ENCODE data around the gene CMIP.

Gene CMIP

DNA sequence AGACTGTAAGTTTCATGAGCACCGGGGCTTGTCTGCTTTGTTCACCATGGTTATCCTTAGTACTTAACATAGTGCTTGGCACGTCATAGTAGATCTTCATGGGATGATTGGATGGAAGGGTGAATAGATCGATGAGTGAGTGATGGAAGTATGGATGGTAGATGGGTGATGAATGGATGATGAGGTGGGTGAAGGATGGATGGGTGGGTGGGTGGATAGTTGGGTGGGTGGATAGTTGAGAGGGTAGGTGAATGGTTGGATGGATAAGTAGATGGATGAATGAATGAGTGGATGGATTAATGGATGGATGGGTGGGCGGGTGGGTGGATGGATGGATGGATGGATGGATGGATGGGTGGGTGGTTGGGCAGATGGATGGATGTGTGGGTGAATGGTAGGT is 201.3 kb downstream of the CMIP start:
- H3K4me3 ChIP-seq: no peak overlapping the region
- H3K27ac ChIP-seq: no peak overlapping the region
- no peak for DNase-seq
- no peaks in the 10 kb centered on the region for H3K9me3 ChIP-seq
- intact Hi-C loops (cut with DNase I; ENCODE audit: low total_unique reads): no loop called here
- peaks cover 0 to 11% (median 3%) of the 10 kb centered on the region in 4 donors for H3K4me1 ChIP-seq
- no peaks in the 10 kb centered on the region for H3K27me3 ChIP-seq
- TF ChIP-seq, protein P1, sequence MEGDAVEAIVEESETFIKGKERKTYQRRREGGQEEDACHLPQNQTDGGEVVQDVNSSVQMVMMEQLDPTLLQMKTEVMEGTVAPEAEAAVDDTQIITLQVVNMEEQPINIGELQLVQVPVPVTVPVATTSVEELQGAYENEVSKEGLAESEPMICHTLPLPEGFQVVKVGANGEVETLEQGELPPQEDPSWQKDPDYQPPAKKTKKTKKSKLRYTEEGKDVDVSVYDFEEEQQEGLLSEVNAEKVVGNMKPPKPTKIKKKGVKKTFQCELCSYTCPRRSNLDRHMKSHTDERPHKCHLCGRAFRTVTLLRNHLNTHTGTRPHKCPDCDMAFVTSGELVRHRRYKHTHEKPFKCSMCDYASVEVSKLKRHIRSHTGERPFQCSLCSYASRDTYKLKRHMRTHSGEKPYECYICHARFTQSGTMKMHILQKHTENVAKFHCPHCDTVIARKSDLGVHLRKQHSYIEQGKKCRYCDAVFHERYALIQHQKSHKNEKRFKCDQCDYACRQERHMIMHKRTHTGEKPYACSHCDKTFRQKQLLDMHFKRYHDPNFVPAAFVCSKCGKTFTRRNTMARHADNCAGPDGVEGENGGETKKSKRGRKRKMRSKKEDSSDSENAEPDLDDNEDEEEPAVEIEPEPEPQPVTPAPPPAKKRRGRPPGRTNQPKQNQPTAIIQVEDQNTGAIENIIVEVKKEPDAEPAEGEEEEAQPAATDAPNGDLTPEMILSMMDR (IDR thresholded peaks at IDR 0.05): no peak
- no peaks in the 10 kb centered on the region for H3K36me3 ChIP-seq

GRCh38 chr16:81646561-81646960 is 202.0 kb downstream of the CMIP start:
- intact Hi-C loops (cut with DNase I; ENCODE audit: low total_unique reads): no loop called here
- Histone ChIP-seq H3K36me3 (no peaks in the 10 kb centered on the region), H3K9me3 (no peaks in the 10 kb centered on the region), H3K4me3 (no peak overlapping the region), H3K4me1 (peaks cover 0 to 17% (median 9%) of the 10 kb centered on the region in 4 donors), H3K27ac (no peak overlapping the region), H3K27me3 (no peaks in the 10 kb centered on the region)
- TF ChIP-seq, protein P1 (IDR thresholded peaks at IDR 0.05): no peak
- DNase-seq: no peak

DNA sequence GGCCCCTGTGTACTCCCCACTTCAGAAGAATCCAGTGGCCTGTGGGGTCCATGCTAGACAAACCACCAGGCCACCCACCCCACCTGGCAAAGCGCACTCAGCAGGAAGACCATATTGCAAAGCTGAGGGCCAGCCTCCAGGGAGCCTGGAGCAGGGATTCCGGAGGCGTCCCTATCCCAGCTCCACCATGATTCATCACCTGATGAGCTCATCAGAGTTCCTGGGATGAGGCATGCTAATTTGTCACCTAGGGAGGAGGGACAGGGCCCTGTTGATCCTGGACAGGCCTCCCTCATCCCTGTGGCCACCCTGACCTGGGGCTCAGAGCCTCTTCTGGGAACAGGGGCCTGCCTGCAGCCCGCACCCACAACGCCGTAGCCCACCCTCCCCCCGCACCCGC is 202.9 kb downstream of the CMIP start:
- DNase-seq: no peak
- H3K4me3 ChIP-seq: no peak overlapping the region
- TF ChIP-seq, protein P1 (IDR thresholded peaks at IDR 0.05): no peak
- no peaks in the 10 kb centered on the region for H3K27me3 ChIP-seq
- peaks cover 0 to 3% (median 3%) of the 10 kb centered on the region in 3 donors for H3K36me3 ChIP-seq
- H3K4me1 ChIP-seq: peaks cover 0 to 20% (median 10%) of the 10 kb centered on the region in 4 donors
- intact Hi-C loops (cut with DNase I; ENCODE audit: low total_unique reads): no loop called here
- H3K27ac ChIP-seq: no peak overlapping the region
- H3K9me3 ChIP-seq: no peaks in the 10 kb centered on the region

- intact Hi-C loops (cut with DNase I; ENCODE audit: low total_unique reads): no loop called here
- no peak for DNase-seq
- Histone ChIP-seq H3K4me3 (no peak overlapping the region), H3K27me3 (no peaks in the 10 kb centered on the region), H3K4me1 (peaks cover 0 to 23% (median 10%) of the 10 kb centered on the region in 4 donors), H3K36me3 (peaks cover 0 to 20% (median 12%) of the 10 kb centered on the region in 3 donors), H3K27ac (no peak overlapping the region), H3K9me3 (no peaks in the 10 kb centered on the region)
- TF ChIP-seq, protein P1 (IDR thresholded peaks at IDR 0.05): no peak
Measured at GRCh38 chr16:81649561-81650184, 205.1 kb downstream of the CMIP start.

GRCh38 chr16:81650281-81650680 is 205.7 kb downstream of the CMIP start:
- Histone ChIP-seq H3K36me3 (peaks cover 0 to 20% (median 12%) of the 10 kb centered on the region in 3 donors), H3K4me1 (peaks cover 0 to 21% (median 10%) of the 10 kb centered on the region in 4 donors), H3K4me3 (no peak overlapping the region), H3K9me3 (no peaks in the 10 kb centered on the region), H3K27ac (no peak overlapping the region), H3K27me3 (no peaks in the 10 kb centered on the region)
- no peak for DNase-seq
- intact Hi-C loops (cut with DNase I; ENCODE audit: low total_unique reads): no loop called here
- TF ChIP-seq, protein P1 (IDR thresholded peaks at IDR 0.05): no peak
